ENCODE data around the gene RALGPS1. TPM values are rescaled to one million over a fixed set of nuclear protein-coding genes. Genes with fewer than 3 reads are reported as not detected.

RALGPS1 gene
- total and polyA plus RNA-seq, 2 of the 8 experiments (the other 6 are each of a cell fraction or from before 2014, with no cell fraction given), result 20.0 to 23.5 TPM

GRCh38 chr9:127182901-127183746, 268.5 kb downstream of the RALGPS1 start (continued):
- TF ChIP-seq POLR2A (IDR thresholded peaks at IDR 0.05; ENCODE audit: control extremely low read depth in 1 of 2, low read depth in 2 of 2, low read length in 2 of 2), result no peak

Measured in H1 (cell line).